B cell (primary cell): ENCODE measurements around the gene COBL. TPM values are rescaled to one million over a fixed set of nuclear protein-coding genes. Genes with fewer than 3 reads are reported as not detected.

Experiments
- ATAC-seq: fragments of 200-7000 bp; cut with Tn5 transposase; one replicate; pipeline ENCODE4 v1.10.0; 2021; ENCODE audit warnings: low read depth, mild to moderate bottlenecking, moderate number of reproducible peaks, moderate library complexity
- CTCF ChIA-PET: fragments of 350-600 bp; sonication (Branson Sonifier 250); formaldehyde crosslinking; loops from one replicate; lab custom pipeline; 2021; ENCODE audit warnings: antibody characterized with exemption, inconsistent platforms; lab: Charles Lee
- POLR2A ChIA-PET: fragments of 350-600 bp; sonication (Branson Sonifier 250); formaldehyde crosslinking; loops from one replicate; lab custom pipeline; 2021; ENCODE audit warnings: antibody characterized with exemption; lab: Charles Lee
- DNase-seq: peaks from one replicate; pipeline ENCODE4 v3.0.0; 2013
- H2AFZ ChIP-seq: 2 replicates; pipeline ENCODE4 v1.6.1; 2012; ENCODE audit warnings: mild to moderate bottlenecking, low read depth, low read length; ENCODE audit not compliant: insufficient read depth, poor library complexity, severe bottlenecking
- H3K27ac ChIP-seq, 2 donors: 1 replicate in 1 of 2; 2 replicates in 1 of 2; pipeline ENCODE4 v1.5.1; 2012 to 2013; ENCODE audit warnings: low read length in 2 of 2, mild to moderate bottlenecking in 2 of 2, moderate library complexity in 1 of 2
- H3K27me3 ChIP-seq, 4 experiments: fragments of 200-600 bp in 1 of 4; sonication (generic) in 1 of 4; replicated peaks in 1 of 4; 1 replicate in 2 of 4; 2 replicates in 2 of 4; pipeline versions ENCODE4 v1.6.1 to v1.7.0; 2013 to 2016; ENCODE audit warnings: low read length in 3 of 4, mild to moderate bottlenecking in 2 of 4, mixed read lengths in 1 of 4, moderate library complexity in 1 of 4; ENCODE audit not compliant: insufficient read depth in 4 of 4, control insufficient read depth in 3 of 4; ENCODE audit errors: control extremely low read depth in 1 of 4
- H3K36me3 ChIP-seq, 2 experiments: replicated peaks in 1 of 2; 1 replicate in 1 of 2; 2 replicates in 1 of 2; pipeline versions ENCODE4 v1.6.1 to v1.7.1; 2013; ENCODE audit warnings: low read length in 1 of 2; ENCODE audit not compliant: insufficient read depth in 2 of 2, control insufficient read depth in 1 of 2; ENCODE audit errors: control extremely low read depth in 1 of 2, extremely low read depth in 1 of 2
- H3K4me1 ChIP-seq, 2 donors: fragments of 200-600 bp in 1 of 2; sonication (generic) in 1 of 2; 1 replicate in 1 of 2; 2 replicates in 1 of 2; pipeline versions ENCODE4 v1.5.1 to v1.6.1; 2013 to 2017; ENCODE audit warnings: low read length in 2 of 2; ENCODE audit not compliant: control insufficient read depth in 2 of 2, insufficient read depth in 2 of 2
- H3K4me2 ChIP-seq: replicated peaks from 2 replicates; pipeline ENCODE3; 2012; ENCODE audit warnings: mild to moderate bottlenecking, low read depth, low read length; ENCODE audit not compliant: poor library complexity, severe bottlenecking
- H3K4me3 ChIP-seq, 5 experiments: fragments of 200-600 bp in 1 of 5; sonication (generic) in 1 of 5; 1 replicate in 3 of 5; 2 replicates in 2 of 5; pipeline versions ENCODE4 v1.5.1 to v1.7.0; 2011 to 2016; ENCODE audit warnings: low read length in 4 of 5, mild to moderate bottlenecking in 4 of 5, low read depth in 2 of 5, control low read depth in 1 of 5, moderate library complexity in 1 of 5; ENCODE audit not compliant: insufficient read depth in 1 of 5; ENCODE audit errors: control extremely low read depth in 1 of 5, extremely low read depth in 1 of 5
- H3K79me2 ChIP-seq: fragments of 200-600 bp; sonication (generic); one replicate; pipeline ENCODE4 v1.6.0; 2016; ENCODE audit warnings: low read length; ENCODE audit not compliant: control insufficient read depth, insufficient read depth
- H3K9ac ChIP-seq: fragments of 200-600 bp; sonication (generic); 2 replicates; pipeline ENCODE4 v1.6.1; 2017; ENCODE audit warnings: mild to moderate bottlenecking, low read length, moderate library complexity
- H3K9me3 ChIP-seq, 3 donors: one replicate each; pipeline versions ENCODE4 v1.6.1 to v1.7.1; 2013; ENCODE audit warnings: low read length in 2 of 3; ENCODE audit not compliant: control insufficient read depth in 2 of 3, insufficient read depth in 1 of 3; ENCODE audit errors: control extremely low read depth in 1 of 3
- H4K20me1 ChIP-seq: 2 replicates; pipeline ENCODE4 v1.6.0; 2012; ENCODE audit warnings: mild to moderate bottlenecking, low read length; ENCODE audit not compliant: insufficient read depth, control insufficient read depth, poor library complexity, severe bottlenecking
- H3K27ac Mint-ChIP-seq: one replicate; pipeline ENCODE4 v1.8.0; 2021; ENCODE audit warnings: mixed read lengths
- H3K27me3 Mint-ChIP-seq: one replicate; pipeline ENCODE4 v1.8.0; 2021; ENCODE audit warnings: mixed read lengths
- H3K4me1 Mint-ChIP-seq: one replicate; pipeline ENCODE4 v1.8.0; 2021; ENCODE audit warnings: mixed read lengths
- H3K4me3 Mint-ChIP-seq: one replicate; pipeline ENCODE4 v1.8.0; 2021; ENCODE audit warnings: mixed read lengths
- H3K9me3 Mint-ChIP-seq: one replicate; pipeline ENCODE4 v1.8.0; 2022; ENCODE audit warnings: mixed read lengths; ENCODE audit not compliant: insufficient read depth
- CTCF ChIP-seq: fragments of 200-600 bp; IDR thresholded peaks from one replicate; pipeline ENCODE4 v1.8.0; 2022; ENCODE audit warnings: antibody characterized with exemption, mild to moderate bottlenecking
- EZH2 ChIP-seq: IDR thresholded peaks from 2 replicates; pipeline ENCODE4 v1.6.1; 2012; ENCODE audit warnings: borderline replicate concordance, low read depth, mild to moderate bottlenecking, moderate library complexity, low read length; ENCODE audit not compliant: insufficient read depth, poor library complexity, severe bottlenecking
- WGBS: methylation state at CpG from one replicate; pipeline ENCODE4 v1.1.5; 2013; ENCODE audit warnings: missing lambda C conversion rate; ENCODE audit not compliant: insufficient coverage; 5-methylcytosine and 5-hydroxymethylcytosine counted together
- intact Hi-C: fragments of 100-400 bp; cut with micrococcal nuclease; formaldehyde crosslinking; loops from one replicate; pipeline ENCODE4 v1.10.0; 2022
- polyA plus RNA-seq: library from polyadenylated mRNA; depleted of rRNA; stranded (reverse); fragments of >200 nt; gene quantifications from 2 replicates; pipeline ENCODE4 v1.2.3, GENCODE V29; 2012
- total RNA-seq, 2 donors: library from RNA; stranded (reverse); fragments of 120-200 nt in 1 of 2; gene quantifications; 1 replicate in 1 of 2; 2 replicates in 1 of 2; pipeline versions ENCODE4 v1.2.3 to v1.2.4, GENCODE V29; 2013 to 2022

The COBL gene
- total and polyA plus RNA-seq, 2 donors (not counting 1 experiment from before 2014, with no cell fraction given), result not detected

- Mint-ChIP-seq H3K4me3 (no peak overlapping the region), H3K27me3 (no peaks in the 10 kb centered on the region), H3K4me1 (no peaks in the 10 kb centered on the region), H3K27ac (no peak overlapping the region), H3K9me3 (peaks cover 3% of the 10 kb centered on the region)
- Histone ChIP-seq H3K9me3 (peaks cover 0 to 6% (median 4%) of the 10 kb centered on the region in 3 donors), H3K36me3 (no peaks in the 10 kb centered on the region), H3K79me2 (no peaks in the 10 kb centered on the region), H3K4me2 (no peak overlapping the region), H4K20me1 (no peaks in the 10 kb centered on the region), H3K4me3 (no peak overlapping the region), H3K27me3 (no peaks in the 10 kb centered on the region), H2AFZ (no peak overlapping the region), H3K9ac (no peak overlapping the region), H3K27ac (no peak overlapping the region), H3K4me1 (no peaks in the 10 kb centered on the region)
- POLR2A ChIA-PET, result no interaction called here
- ATAC-seq (no peak), DNase-seq (no peak)
- intact Hi-C loops, result no loop called here
- 81% methylated on average over 5 of the region's 7 CpGs for WGBS
- no peak for TF ChIP-seq CTCF
- no peak for TF ChIP-seq EZH2
- CTCF ChIA-PET, result no interaction called here
These were observed 346.5 kb downstream of the COBL start for GRCh38 chr7:50970092-50970491.
